RWPE1 (cell line): ENCODE data around the gene OBP2A.
"Not testable (repeated sequence)": the region's sequence is repeated elsewhere in the genome, so short reads cannot be mapped to it uniquely, and the experiment has no call there.

Experiments used
- CTCF ChIA-PET: fragments of 350-600 bp; sonication (Branson Sonifier 250); formaldehyde crosslinking; extraction: SDS; loops from one replicate; lab custom pipeline; 2021; lab: Yijun Ruan, JAX
- POLR2A ChIA-PET: fragments of 400-600 bp; formaldehyde crosslinking; extraction: SDS; loops from one replicate; lab custom pipeline; 2020; ENCODE audit warnings: antibody characterized with exemption; ENCODE audit not compliant: low non-redundant PET; lab: Yijun Ruan, JAX
- DNase-seq: peaks from one replicate; pipeline ENCODE4 v3.0.0; 2012; ENCODE audit warnings: low spot score
- H3K27ac ChIP-seq: fragments of 450-650 bp; 2 replicates; pipeline ENCODE4 v1.5.1; 2017
- TF ChIP-seq, protein P1 (sequence below): fragments of 450-650 bp; conservative IDR thresholded peaks from 2 replicates; pipeline ENCODE4 v1.5.1; 2017; ENCODE audit warnings: low read depth, mild to moderate bottlenecking

The OBP2A gene

GRCh38 chr9:135547756-135548736, 2.1 kb downstream of the OBP2A start:
- CTCF ChIA-PET: interaction anchor here (0.6 to 0.7 kb wide), 2 partner anchors 67 to 75 kb away, joined by 3 to 4 read pairs; no protein-coding TSS in a partner anchor
- TF ChIP-seq, protein P1, sequence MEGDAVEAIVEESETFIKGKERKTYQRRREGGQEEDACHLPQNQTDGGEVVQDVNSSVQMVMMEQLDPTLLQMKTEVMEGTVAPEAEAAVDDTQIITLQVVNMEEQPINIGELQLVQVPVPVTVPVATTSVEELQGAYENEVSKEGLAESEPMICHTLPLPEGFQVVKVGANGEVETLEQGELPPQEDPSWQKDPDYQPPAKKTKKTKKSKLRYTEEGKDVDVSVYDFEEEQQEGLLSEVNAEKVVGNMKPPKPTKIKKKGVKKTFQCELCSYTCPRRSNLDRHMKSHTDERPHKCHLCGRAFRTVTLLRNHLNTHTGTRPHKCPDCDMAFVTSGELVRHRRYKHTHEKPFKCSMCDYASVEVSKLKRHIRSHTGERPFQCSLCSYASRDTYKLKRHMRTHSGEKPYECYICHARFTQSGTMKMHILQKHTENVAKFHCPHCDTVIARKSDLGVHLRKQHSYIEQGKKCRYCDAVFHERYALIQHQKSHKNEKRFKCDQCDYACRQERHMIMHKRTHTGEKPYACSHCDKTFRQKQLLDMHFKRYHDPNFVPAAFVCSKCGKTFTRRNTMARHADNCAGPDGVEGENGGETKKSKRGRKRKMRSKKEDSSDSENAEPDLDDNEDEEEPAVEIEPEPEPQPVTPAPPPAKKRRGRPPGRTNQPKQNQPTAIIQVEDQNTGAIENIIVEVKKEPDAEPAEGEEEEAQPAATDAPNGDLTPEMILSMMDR: no peak
- POLR2A ChIA-PET: no interaction called here
- DNase-seq: no peak
- H3K27ac ChIP-seq: no peak overlapping the region

- not testable (repeated sequence) for DNase-seq, H3K27ac ChIP-seq
- POLR2A ChIA-PET: interaction anchor here (0.6 kb wide), 1 partner anchor 25 kb away, joined by 4 read pairs; no protein-coding TSS in a partner anchor
- CTCF ChIA-PET: interaction anchor here (0.6 kb wide), 1 partner anchor 463 kb away, joined by 3 read pairs; no protein-coding TSS in a partner anchor
These were observed 3.8 kb downstream of the OBP2A start for GRCh38 chr9:135549478-135550343.

DNA sequence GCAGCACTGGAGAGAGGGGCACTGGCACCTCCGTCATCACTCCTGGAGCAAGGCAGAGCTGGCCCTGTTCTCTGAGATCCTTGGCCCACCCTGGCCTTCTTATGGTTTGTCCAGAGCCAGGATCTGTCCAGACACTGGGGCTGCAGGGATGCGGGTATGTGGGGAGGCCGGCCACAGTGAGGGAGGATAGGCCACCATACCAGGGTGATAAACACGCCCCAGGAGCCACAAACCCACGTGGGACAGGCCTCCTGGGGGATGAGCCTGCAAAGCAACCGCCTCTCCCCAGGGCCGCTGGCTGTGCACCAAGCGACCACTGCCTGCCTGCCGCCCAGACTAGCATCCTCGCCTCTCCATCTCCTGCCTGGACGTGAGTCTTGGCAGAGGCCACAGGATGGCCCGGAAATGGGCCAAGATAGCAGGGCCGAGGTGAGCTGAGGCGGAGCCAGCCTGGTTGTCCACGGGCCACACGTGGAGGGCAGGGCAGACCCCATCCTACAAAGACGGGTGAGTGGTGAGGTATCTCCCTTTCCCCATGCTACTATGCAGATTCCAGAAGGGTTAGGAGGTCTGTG, 4.5 kb downstream of the OBP2A start:
- ChIA-PET CTCF (interaction anchor here (0.6 kb wide), 1 partner anchor 464 kb away, joined by 3 read pairs; no protein-coding TSS in a partner anchor), POLR2A (no interaction called here)
- H3K27ac ChIP-seq: no peak overlapping the region
- DNase-seq: no peak
- TF ChIP-seq, protein P1: no peak

DNA sequence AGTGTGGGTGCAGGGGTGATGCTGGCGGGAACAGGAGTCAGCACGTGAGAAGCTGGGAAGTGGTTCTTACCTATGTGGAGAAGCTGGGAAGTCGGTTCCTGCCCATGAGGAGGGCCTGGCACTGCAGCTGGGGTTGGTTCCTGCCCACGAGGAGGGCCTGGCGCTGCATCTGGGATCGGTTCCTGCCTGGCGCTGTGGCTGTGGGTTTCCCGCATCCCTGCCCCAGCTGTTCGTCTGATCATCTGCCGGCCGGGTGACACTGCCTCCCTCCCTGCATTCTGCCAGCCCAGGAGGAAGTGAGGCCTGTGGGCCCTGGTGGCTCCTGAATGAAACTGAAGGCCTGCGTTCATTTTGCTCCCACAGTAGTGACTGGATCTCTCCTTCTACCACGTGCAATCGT, 5.1 kb downstream of the OBP2A start:
- CTCF ChIA-PET: no interaction called here
- H3K27ac ChIP-seq: no peak overlapping the region
- POLR2A ChIA-PET: no interaction called here
- TF ChIP-seq, protein P1: no peak
- DNase-seq: no peak

DNA sequence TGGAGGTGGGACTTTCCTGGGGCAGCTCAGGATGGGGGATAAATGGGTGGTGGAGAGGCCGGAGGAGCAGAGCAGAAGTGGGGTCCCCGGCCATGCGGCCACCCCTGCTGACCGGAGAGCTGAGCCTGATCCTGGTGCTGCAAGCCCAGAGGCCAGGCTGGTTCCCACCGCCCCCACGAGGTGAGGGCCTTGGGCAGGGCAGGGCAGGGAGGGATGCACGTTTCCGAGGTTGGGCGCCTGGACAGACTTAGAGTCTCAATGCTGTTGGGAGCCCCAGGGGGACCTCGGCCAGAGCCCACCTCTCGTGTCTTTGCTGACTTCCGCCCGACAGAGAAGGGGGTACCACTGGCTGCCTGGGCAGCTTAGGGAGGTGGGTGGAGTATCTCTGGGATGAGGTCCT, 5.5 kb downstream of the OBP2A start:
- CTCF ChIA-PET: no interaction called here
- no peak overlapping the region for H3K27ac ChIP-seq
- POLR2A ChIA-PET: no interaction called here
- TF ChIP-seq, protein P1: no peak
- no peak for DNase-seq

- no peak overlapping the region for H3K27ac ChIP-seq
- ChIA-PET POLR2A (interaction anchor here (0.6 kb wide), 1 partner anchor 221 kb away, joined by 4 read pairs; no protein-coding TSS in a partner anchor), CTCF (interaction anchor here (0.5 kb wide), 1 partner anchor 71 kb away, joined by 3 read pairs; no protein-coding TSS in a partner anchor)
- TF ChIP-seq, protein P1: no peak
- no peak for DNase-seq
These were observed 6.2 kb downstream of the OBP2A start for GRCh38 chr9:135552021-135552697.
